Activated T-helper 17 cell treated with anti-CD3 and anti-CD28 coated beads, Interleukin-2, amount 50 U/mL, for 72 hours (primary cell): Measurements from ENCODE around the gene MARK4. TPM values are rescaled to one million over a fixed set of nuclear protein-coding genes. Genes with fewer than 3 reads are reported as not detected.
"Not testable (repeated sequence)": the region's sequence is repeated elsewhere in the genome, so short reads cannot be mapped to it uniquely, and the experiment has no call there.

ENCODE experiments used
- ATAC-seq: fragments of 150-1000 bp; cut with Tn5 transposase; replicated peaks from 2 replicates; pipeline ENCODE4 v1.10.0; 2021; ENCODE audit warnings: mild to moderate bottlenecking, moderate library complexity
- H3K27ac Mint-ChIP-seq: one replicate; pipeline ENCODE4 v1.8.0; 2022; ENCODE audit warnings: mixed read lengths
- H3K27me3 Mint-ChIP-seq: one replicate; pipeline ENCODE4 v1.8.0; 2022; ENCODE audit warnings: mixed read lengths
- H3K36me3 Mint-ChIP-seq: one replicate; pipeline ENCODE4 v1.8.0; 2022; ENCODE audit warnings: low read depth, mild to moderate bottlenecking, mixed read lengths
- H3K4me1 Mint-ChIP-seq: one replicate; pipeline ENCODE4 v1.8.0; 2022; ENCODE audit warnings: mixed read lengths
- H3K4me3 Mint-ChIP-seq: one replicate; pipeline ENCODE4 v1.8.0; 2022; ENCODE audit warnings: mild to moderate bottlenecking, mixed read lengths
- H3K9me3 Mint-ChIP-seq: one replicate; pipeline ENCODE4 v1.8.0; 2022; ENCODE audit warnings: mixed read lengths
- total RNA-seq, 2 donors: library from RNA; stranded (reverse); gene quantifications; one replicate each; pipeline ENCODE4 v1.2.3, GENCODE V29; 2022

MARK4 gene
- total RNA-seq, 2 donors from 2014 or later, result 21.8 to 26.6 TPM

DNA sequence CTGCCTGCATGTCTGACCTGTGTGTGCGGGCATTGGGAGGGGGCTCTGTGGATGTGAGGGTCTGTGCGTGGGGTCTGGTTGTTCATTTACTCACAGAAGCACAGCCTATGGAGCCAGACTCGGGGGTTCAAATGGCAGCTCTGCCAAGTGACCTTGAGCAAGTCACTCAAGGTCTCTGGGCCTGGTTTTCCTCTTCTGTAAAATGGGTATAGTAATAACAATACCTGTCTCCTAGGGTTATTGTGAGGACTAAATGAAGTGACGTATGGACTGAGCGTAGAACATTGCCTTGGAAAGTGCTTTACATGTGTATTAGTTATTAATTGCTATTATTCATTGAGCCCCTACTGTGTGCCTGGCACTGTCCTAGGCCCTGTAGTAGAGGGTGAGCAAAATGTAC, 47.2 kb downstream of the MARK4 start:
- no peaks in the 10 kb centered on the region for H3K27me3 Mint-ChIP-seq
- no peak overlapping the region for H3K27ac Mint-ChIP-seq
- H3K4me3 Mint-ChIP-seq, result no peak overlapping the region
- H3K36me3 Mint-ChIP-seq, result peaks cover 44% of the 10 kb centered on the region
- H3K4me1 Mint-ChIP-seq, result peaks cover 5% of the 10 kb centered on the region
- ATAC-seq, result no peak
- no peaks in the 10 kb centered on the region for H3K9me3 Mint-ChIP-seq

GRCh38 chr19:45299719-45300118, 48.6 kb downstream of the MARK4 start:
- Mint-ChIP-seq H3K36me3 (peaks cover 33% of the 10 kb centered on the region), H3K4me1 (peaks cover 4% of the 10 kb centered on the region), H3K27ac (no peak overlapping the region), H3K27me3 (no peaks in the 10 kb centered on the region), H3K4me3 (no peak overlapping the region), H3K9me3 (peaks cover 4% of the 10 kb centered on the region)
- ATAC-seq, result no peak

DNA sequence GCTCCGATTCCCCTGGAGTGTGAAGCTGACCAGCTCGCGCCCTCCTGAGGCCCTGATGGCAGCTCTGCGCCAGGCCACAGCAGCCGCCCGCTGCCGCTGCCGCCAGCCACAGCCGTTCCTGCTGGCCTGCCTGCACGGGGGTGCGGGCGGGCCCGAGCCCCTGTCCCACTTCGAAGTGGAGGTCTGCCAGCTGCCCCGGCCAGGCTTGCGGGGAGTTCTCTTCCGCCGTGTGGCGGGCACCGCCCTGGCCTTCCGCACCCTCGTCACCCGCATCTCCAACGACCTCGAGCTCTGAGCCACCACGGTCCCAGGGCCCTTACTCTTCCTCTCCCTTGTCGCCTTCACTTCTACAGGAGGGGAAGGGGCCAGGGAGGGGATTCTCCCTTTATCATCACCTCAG, 51.3 kb downstream of the MARK4 start:
- Mint-ChIP-seq H3K9me3 (peaks cover 4% of the 10 kb centered on the region), H3K4me3 (no peak overlapping the region), H3K27me3 (no peaks in the 10 kb centered on the region), H3K27ac (no peak overlapping the region), H3K4me1 (peaks cover 4% of the 10 kb centered on the region), H3K36me3 (peaks cover 28% of the 10 kb centered on the region)
- ATAC-seq, result no peak

GRCh38 chr19:45303269-45304060, 52.4 kb downstream of the MARK4 start:
- peaks cover 24% of the 10 kb centered on the region for H3K36me3 Mint-ChIP-seq
- H3K9me3 Mint-ChIP-seq, result peaks cover 4% of the 10 kb centered on the region
- peaks cover 4% of the 10 kb centered on the region for H3K4me1 Mint-ChIP-seq
- H3K4me3 Mint-ChIP-seq, result no peak overlapping the region
- no peak for ATAC-seq
- H3K27me3 Mint-ChIP-seq, result no peaks in the 10 kb centered on the region
- no peak overlapping the region for H3K27ac Mint-ChIP-seq

GRCh38 chr19:45304141-45304926, 53.3 kb downstream of the MARK4 start:
- Mint-ChIP-seq H3K9me3 (peaks cover 4% of the 10 kb centered on the region), H3K4me3 (no peak overlapping the region), H3K27ac (no peak overlapping the region), H3K27me3 (no peaks in the 10 kb centered on the region), H3K36me3 (peaks cover 16% of the 10 kb centered on the region), H3K4me1 (peaks cover 4% of the 10 kb centered on the region)
- no peak for ATAC-seq

DNA sequence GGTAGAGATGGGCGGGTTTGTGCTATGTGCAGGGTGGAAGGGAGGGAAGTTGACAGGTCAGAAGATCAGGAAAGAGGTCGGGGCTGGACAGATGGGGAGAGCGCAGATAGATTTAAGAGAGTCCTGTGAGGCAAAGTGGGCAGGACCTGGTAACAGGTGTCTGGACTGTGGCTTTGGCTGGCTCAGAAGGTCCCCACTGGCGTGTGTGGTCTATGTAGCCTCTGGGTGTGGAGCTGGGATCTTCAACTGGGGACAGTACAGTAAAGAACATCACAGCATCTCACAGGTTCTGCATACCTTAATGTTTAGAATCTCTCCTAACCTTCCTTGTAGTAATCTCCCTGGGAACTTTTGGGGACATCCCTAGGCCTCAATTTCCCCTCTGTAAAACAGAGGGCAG, 53.9 kb downstream of the MARK4 start:
- Mint-ChIP-seq H3K9me3 (peaks cover 4% of the 10 kb centered on the region), H3K36me3 (peaks cover 9% of the 10 kb centered on the region), H3K27me3 (no peaks in the 10 kb centered on the region), H3K4me3 (no peak overlapping the region), H3K4me1 (peaks cover 4% of the 10 kb centered on the region), H3K27ac (no peak overlapping the region)
- ATAC-seq, result no peak

GRCh38 chr19:45305421-45305820, 54.4 kb downstream of the MARK4 start:
- H3K4me3 Mint-ChIP-seq, result no peak overlapping the region
- H3K4me1 Mint-ChIP-seq, result peaks cover 4% of the 10 kb centered on the region
- peak overlapping the region; percentile 6 for H3K27ac Mint-ChIP-seq
- H3K9me3 Mint-ChIP-seq, result peaks cover 4% of the 10 kb centered on the region
- no peak for ATAC-seq
- no peaks in the 10 kb centered on the region for H3K27me3 Mint-ChIP-seq
- H3K36me3 Mint-ChIP-seq, result peaks cover 6% of the 10 kb centered on the region

GRCh38 chr19:45306040-45306439, 55.0 kb downstream of the MARK4 start:
- Mint-ChIP-seq H3K27ac (peak overlapping the region; percentile 6), H3K27me3 (no peaks in the 10 kb centered on the region), H3K36me3 (peaks cover under 1% of the 10 kb centered on the region), H3K4me1 (peaks cover 4% of the 10 kb centered on the region), H3K4me3 (no peak overlapping the region), H3K9me3 (peaks cover 4% of the 10 kb centered on the region)
- no peak for ATAC-seq

DNA sequence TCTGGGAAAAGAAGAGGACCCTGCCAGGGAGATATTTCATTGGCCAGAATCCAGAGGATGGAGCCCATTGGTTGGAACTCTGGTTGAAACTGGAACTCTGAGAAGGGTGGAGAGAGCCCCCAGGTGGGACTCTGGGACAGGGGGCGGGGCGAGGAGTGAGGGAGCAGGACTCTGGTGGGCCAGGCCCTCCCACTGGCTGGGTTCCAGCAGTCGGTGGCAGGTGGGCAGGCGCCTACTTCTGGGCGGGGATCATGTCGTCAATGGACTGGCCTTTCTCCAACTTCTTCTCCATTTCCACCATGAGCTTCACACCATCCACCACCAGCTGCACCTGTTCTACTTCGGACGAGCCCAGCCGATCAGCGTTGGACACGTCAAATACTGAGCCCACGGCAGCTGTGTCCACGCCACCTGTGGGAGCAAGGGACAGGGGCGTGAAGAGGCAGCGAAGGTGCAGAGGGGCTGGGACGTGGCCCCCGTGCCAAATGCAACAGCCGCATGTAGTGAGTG, 55.5 kb downstream of the MARK4 start:
- no peaks in the 10 kb centered on the region for H3K36me3 Mint-ChIP-seq
- H3K27ac Mint-ChIP-seq, result no peak overlapping the region
- peaks cover 4% of the 10 kb centered on the region for H3K4me1 Mint-ChIP-seq
- ATAC-seq, result no peak
- peaks cover 4% of the 10 kb centered on the region for H3K9me3 Mint-ChIP-seq
- no peaks in the 10 kb centered on the region for H3K27me3 Mint-ChIP-seq
- H3K4me3 Mint-ChIP-seq, result no peak overlapping the region

DNA sequence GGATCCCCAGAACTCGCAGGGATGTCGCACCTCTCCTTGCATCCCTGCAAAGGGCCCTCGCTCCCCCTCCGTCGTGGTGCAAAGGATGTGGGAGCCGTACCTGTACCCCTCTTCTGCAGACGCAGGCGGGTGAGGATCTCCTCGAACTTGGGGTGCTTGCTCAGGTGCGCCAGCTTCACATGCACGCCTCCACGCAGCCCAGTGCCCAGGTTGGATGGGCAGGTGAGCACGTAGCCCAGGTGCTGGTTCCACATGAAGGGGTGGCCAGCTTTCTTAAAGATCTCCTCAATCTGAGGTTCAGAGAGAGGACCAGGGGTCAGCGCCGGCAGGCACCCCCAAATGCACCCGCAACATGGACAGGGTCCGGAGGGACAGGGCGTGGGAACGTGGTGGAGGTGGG, 56.3 kb downstream of the MARK4 start:
- Mint-ChIP-seq H3K9me3 (peaks cover 4% of the 10 kb centered on the region), H3K27ac (no peak overlapping the region), H3K4me1 (peaks cover 4% of the 10 kb centered on the region), H3K27me3 (no peaks in the 10 kb centered on the region), H3K36me3 (no peaks in the 10 kb centered on the region), H3K4me3 (no peak overlapping the region)
- no peak for ATAC-seq

DNA sequence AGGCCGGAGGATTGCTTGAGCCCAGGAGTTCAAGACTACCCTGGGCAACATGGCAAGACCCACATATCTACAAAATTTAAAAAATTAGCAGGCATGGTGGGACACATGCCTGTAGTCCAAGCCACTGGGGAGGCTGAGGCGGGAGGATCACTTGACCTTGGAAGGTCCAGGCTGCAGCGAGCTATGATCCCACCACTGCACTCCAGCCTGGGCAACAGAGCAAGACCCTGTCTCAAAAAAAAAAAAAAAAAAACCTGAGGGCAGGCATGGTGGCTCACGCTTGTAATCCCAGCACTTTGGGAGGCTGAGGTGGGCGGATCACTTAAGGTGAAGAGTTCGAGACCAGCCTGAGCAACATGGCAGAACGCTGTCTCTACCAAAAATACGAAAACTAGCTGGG, 58.3 kb downstream of the MARK4 start:
- H3K4me3 Mint-ChIP-seq, H3K27me3 Mint-ChIP-seq, H3K27ac Mint-ChIP-seq, ATAC-seq, H3K9me3 Mint-ChIP-seq, H3K4me1 Mint-ChIP-seq, H3K36me3 Mint-ChIP-seq: not testable (repeated sequence)

GRCh38 chr19:45311621-45312020, 60.5 kb downstream of the MARK4 start:
- ATAC-seq, result no peak
- no peaks in the 10 kb centered on the region for H3K36me3 Mint-ChIP-seq
- peaks cover 15% of the 10 kb centered on the region for H3K27me3 Mint-ChIP-seq
- no peak overlapping the region for H3K4me3 Mint-ChIP-seq
- H3K9me3 Mint-ChIP-seq, result no peaks in the 10 kb centered on the region
- no peaks in the 10 kb centered on the region for H3K4me1 Mint-ChIP-seq
- no peak overlapping the region for H3K27ac Mint-ChIP-seq

GRCh38 chr19:45312285-45312684, 61.2 kb downstream of the MARK4 start:
- not testable (repeated sequence) for H3K9me3 Mint-ChIP-seq

DNA sequence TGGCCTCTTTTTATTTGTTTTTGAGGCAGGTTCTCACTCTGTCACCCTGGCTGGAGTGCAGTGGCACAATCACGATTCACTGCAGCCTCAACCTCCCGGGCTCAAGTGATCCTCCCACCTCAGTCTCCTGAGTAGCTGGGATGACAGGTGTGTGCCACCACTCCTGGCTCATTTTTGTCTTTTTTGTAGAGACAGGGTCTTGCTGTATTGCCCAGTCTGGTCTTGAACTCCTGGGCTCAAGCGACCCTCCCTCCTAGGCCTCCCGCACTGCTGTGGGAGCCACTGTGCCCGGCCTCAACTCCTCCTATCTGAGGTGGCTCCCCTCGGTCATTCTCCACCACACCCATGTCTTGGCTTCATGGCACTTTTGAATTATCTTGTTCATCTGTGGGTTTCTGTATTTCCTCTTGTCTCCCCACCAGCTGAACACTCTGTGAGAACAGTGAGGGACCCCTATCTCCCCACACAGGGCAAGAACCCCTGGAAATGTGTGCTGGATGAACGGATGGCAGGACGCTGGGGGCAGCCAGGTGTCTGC, 63.7 kb downstream of the MARK4 start:
- Mint-ChIP-seq H3K4me1 (no peaks in the 10 kb centered on the region), H3K9me3 (no peaks in the 10 kb centered on the region), H3K4me3 (no peak overlapping the region), H3K36me3 (no peaks in the 10 kb centered on the region), H3K27me3 (peaks cover 29% of the 10 kb centered on the region), H3K27ac (no peak overlapping the region)
- ATAC-seq, result no peak

More at GRCh38 chr19:45312285-45312684, 61.2 kb downstream of the MARK4 start:
- peaks cover 20% of the 10 kb centered on the region for H3K27me3 Mint-ChIP-seq
- H3K4me1 Mint-ChIP-seq, H3K36me3 Mint-ChIP-seq, H3K27ac Mint-ChIP-seq, H3K4me3 Mint-ChIP-seq, ATAC-seq: not testable (repeated sequence)

GRCh38 chr19:45315304-45315703, 64.2 kb downstream of the MARK4 start:
- no peak for ATAC-seq
- H3K9me3 Mint-ChIP-seq, result no peaks in the 10 kb centered on the region
- peaks cover 29% of the 10 kb centered on the region for H3K27me3 Mint-ChIP-seq
- no peak overlapping the region for H3K27ac Mint-ChIP-seq
- no peak overlapping the region for H3K4me3 Mint-ChIP-seq
- H3K36me3 Mint-ChIP-seq, result no peaks in the 10 kb centered on the region
- no peaks in the 10 kb centered on the region for H3K4me1 Mint-ChIP-seq
